ENCODE measurements around the gene TNNI3K. TPM values are rescaled to one million over a fixed set of nuclear protein-coding genes. Genes with fewer than 3 reads are reported as not detected.

Gene TNNI3K
- total RNA-seq, 4 donors from 2014 or later: 0.73 to 2.0 TPM; not detected in 2

DNA sequence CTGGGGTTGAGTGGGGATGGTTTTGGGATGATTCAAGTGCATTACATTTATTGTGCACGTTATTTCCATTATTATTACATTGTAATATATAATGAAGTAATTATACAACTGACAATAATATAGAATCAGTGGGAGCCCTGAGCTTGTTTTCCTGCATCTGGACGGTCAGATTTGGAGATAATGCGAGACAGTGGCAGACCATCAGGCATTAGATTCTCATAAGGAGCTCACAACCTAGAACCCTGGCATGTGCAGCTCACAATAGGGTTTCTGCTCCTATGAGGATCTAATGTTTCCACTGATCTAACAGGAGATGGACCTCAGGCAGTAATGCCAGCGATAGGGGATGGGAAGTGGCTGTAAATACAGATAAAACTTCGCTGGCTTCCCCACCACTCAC, 355.1 kb downstream of the TNNI3K start:
- Histone ChIP-seq H3K4me3 (replicated peaks in 1 of 3) (no peak overlapping the region), H3K9me3 (no peaks in the 10 kb centered on the region), H3K4me1 (no peaks in the 10 kb centered on the region), H3K27me3 (no peaks in the 10 kb centered on the region), H3K27ac (no peak overlapping the region), H3K36me3 (no peaks in the 10 kb centered on the region)
- intact Hi-C loops (cut with DNase I): no loop called here
- TF ChIP-seq POLR2A (IDR thresholded peaks at IDR 0.05): no peak
- TF ChIP-seq, protein P1, sequence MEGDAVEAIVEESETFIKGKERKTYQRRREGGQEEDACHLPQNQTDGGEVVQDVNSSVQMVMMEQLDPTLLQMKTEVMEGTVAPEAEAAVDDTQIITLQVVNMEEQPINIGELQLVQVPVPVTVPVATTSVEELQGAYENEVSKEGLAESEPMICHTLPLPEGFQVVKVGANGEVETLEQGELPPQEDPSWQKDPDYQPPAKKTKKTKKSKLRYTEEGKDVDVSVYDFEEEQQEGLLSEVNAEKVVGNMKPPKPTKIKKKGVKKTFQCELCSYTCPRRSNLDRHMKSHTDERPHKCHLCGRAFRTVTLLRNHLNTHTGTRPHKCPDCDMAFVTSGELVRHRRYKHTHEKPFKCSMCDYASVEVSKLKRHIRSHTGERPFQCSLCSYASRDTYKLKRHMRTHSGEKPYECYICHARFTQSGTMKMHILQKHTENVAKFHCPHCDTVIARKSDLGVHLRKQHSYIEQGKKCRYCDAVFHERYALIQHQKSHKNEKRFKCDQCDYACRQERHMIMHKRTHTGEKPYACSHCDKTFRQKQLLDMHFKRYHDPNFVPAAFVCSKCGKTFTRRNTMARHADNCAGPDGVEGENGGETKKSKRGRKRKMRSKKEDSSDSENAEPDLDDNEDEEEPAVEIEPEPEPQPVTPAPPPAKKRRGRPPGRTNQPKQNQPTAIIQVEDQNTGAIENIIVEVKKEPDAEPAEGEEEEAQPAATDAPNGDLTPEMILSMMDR (IDR thresholded peaks at IDR 0.05): no peak
- no peak for DNase-seq
- WGBS, 2 donors: 85 to 93% methylated on average over 5 of the region's 5 CpGs

DNA sequence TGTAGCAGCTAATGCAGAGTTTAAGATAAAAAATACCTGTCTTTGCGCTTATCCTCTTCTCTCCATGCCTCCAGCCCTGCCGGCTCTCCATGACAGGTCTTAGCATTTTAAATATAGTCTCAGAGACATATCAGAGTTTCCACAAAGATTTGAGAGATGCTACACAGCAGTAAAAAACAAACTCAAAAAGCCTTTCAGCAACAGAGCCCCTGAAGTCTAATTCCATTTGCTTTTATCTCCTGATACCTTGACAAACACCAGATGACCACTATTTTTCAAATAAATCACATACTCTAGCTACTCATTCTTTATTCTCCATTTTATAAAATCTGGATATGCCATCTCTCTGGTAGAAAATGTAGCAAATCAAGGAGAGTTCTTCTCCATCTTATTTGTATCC, 356.8 kb downstream of the TNNI3K start:
- Histone ChIP-seq H3K4me3 (replicated peaks in 1 of 3) (no peak overlapping the region), H3K9me3 (no peaks in the 10 kb centered on the region), H3K4me1 (no peaks in the 10 kb centered on the region), H3K27me3 (no peaks in the 10 kb centered on the region), H3K36me3 (no peaks in the 10 kb centered on the region), H3K27ac (no peak overlapping the region)
- TF ChIP-seq POLR2A (IDR thresholded peaks at IDR 0.05): no peak
- TF ChIP-seq, protein P1 (IDR thresholded peaks at IDR 0.05): no peak
- 81 to 89% methylated on average over 2 of the region's 2 CpGs for WGBS, 2 donors
- intact Hi-C loops (cut with DNase I): no loop called here
- no peak for DNase-seq

DNA sequence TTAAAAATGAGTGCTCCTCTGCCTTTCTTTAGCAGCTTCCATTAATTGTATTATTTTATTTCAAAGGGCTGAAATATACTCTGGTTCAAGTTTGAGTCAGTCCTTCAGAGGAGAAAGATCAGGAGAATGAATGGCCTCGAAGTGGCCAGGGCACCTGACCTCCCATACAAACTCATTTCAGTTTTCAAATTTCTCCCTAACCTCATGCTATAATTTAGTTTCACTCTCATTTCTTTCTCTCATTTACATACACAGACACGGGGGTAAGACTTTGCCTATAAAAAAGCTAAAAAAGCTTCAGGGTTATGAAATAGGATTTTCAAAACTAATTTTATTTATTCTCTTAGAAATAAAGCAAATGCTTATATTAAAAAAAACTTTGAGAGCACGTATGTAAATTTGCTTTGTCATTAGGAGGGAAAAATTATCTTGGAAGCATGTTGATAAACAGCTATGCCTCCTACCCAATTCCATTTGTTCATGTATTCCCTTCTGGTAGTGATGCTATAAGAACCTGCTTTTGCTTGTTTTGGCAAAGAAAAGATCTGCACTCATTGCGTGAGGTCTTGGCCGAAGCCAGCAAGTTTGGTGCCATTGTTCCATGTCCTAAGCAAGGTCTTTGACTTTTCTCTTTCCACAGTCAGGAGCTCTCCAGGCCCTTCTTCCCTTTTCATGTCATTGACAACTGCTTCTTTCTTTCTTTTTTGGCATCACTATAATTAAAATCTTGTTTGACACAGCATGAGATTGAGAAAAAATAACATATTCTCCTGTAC, 357.6 kb downstream of the TNNI3K start:
- Histone ChIP-seq H3K27ac (no peak overlapping the region), H3K36me3 (no peaks in the 10 kb centered on the region), H3K27me3 (no peaks in the 10 kb centered on the region), H3K4me3 (replicated peaks in 1 of 3) (no peak overlapping the region), H3K4me1 (no peaks in the 10 kb centered on the region), H3K9me3 (no peaks in the 10 kb centered on the region)
- WGBS, 2 donors: 70 to 86% methylated on average over 5 of the region's 5 CpGs
- intact Hi-C loops (cut with DNase I): no loop called here
- TF ChIP-seq, protein P1 (IDR thresholded peaks at IDR 0.05): no peak
- TF ChIP-seq POLR2A (IDR thresholded peaks at IDR 0.05): no peak
- DNase-seq: no peak

Other genes with a start within 250 kb of the TNNI3K start
- gene LRRIQ3, start 37.2 kb upstream of the TNNI3K start, total RNA-seq: 1 to 10 TPM; 1.3 to 5.0 (median 2.6) TPM
- 10 to 100 TPM; 20.7 to 31.8 (median 26.6) TPM for gene FPGT, start 37.1 kb upstream of the TNNI3K start, total RNA-seq

All from thyroid gland (tissue), 4 donors.